K562 (cell line): ENCODE measurements around the gene PREB. TPM values are rescaled to one million over a fixed set of nuclear protein-coding genes. Genes with fewer than 3 reads are reported as not detected.

Source experiments
- CBX1 ChIP-seq: sonication (generic); IDR thresholded peaks from 2 replicates; pipeline ENCODE4 v1.6.1; 2016; ENCODE audit warnings: antibody characterized with exemption, low read depth, mild to moderate bottlenecking
- EP300 ChIP-seq: IDR thresholded peaks from 2 replicates; pipeline ENCODE4 v1.6.1; 2012; ENCODE audit warnings: low read length, improper control_type of control experiment
- EP400 ChIP-seq: fragments of 450-650 bp; IDR thresholded peaks from 2 replicates; pipeline ENCODE4 v1.6.1; 2017; ENCODE audit warnings: antibody characterized with exemption, mild to moderate bottlenecking, moderate library complexity
- FOXJ3 ChIP-seq: sonication (generic); formaldehyde crosslinking; IDR thresholded peaks from 2 replicates; pipeline ENCODE4 v1.4.0; 2020; ENCODE audit warnings: mild to moderate bottlenecking, missing genetic modification reagents
- FOXK2 ChIP-seq, 2 experiments: fragments of 450-650 bp; IDR thresholded peaks in 1 of 2; conservative IDR thresholded peaks in 1 of 2; 2 replicates each; pipeline ENCODE4 v1.6.1; 2016; ENCODE audit warnings: low read depth in 2 of 2, mild to moderate bottlenecking in 1 of 2
- HMG20B ChIP-seq: fragments of 250-450 bp; sonication (Bioruptor Pico); IDR thresholded peaks from 2 replicates; pipeline ENCODE4 v1.5.0; 2021; ENCODE audit warnings: mild to moderate bottlenecking
- HNRNPK ChIP-seq: fragments of 200-400 bp; formaldehyde crosslinking; IDR thresholded peaks from one replicate; pipeline ENCODE4 v1.6.1; 2018; ENCODE audit warnings: mild to moderate bottlenecking, low read depth, low read length; ENCODE audit not compliant: poor library complexity, severe bottlenecking
- HOXB6 ChIP-seq: fragments of 250-450 bp; sonication (Bioruptor Pico); IDR thresholded peaks from 2 replicates; pipeline ENCODE4 v1.5.1; 2022; ENCODE audit warnings: mild to moderate bottlenecking, borderline replicate concordance
- KDM2B ChIP-seq: fragments of 250-450 bp; sonication (Bioruptor Pico); IDR thresholded peaks from 2 replicates; pipeline ENCODE4 v1.8.0; 2021; ENCODE audit warnings: mild to moderate bottlenecking, moderate library complexity
- KDM4B ChIP-seq, 2 experiments: fragments of 450-650 bp in 1 of 2; sonication (generic) in 1 of 2; IDR thresholded peaks; 2 replicates each; pipeline ENCODE4 v1.6.1; 2016 to 2017; ENCODE audit warnings: borderline replicate concordance in 2 of 2, antibody characterized with exemption in 1 of 2, low read depth in 1 of 2, mild to moderate bottlenecking in 1 of 2
- MLLT1 ChIP-seq, 2 experiments: fragments of 450-650 bp; IDR thresholded peaks; 2 replicates each; pipeline ENCODE4 v1.6.1; 2016
- MTA1 ChIP-seq: fragments of 450-650 bp; IDR thresholded peaks from 2 replicates; pipeline ENCODE4 v1.6.1; 2017; ENCODE audit warnings: borderline replicate concordance
- NBN ChIP-seq: fragments of 450-650 bp; IDR thresholded peaks from 2 replicates; pipeline ENCODE4 v1.6.1; 2016; ENCODE audit warnings: low read depth, mild to moderate bottlenecking
- NR2C1 ChIP-seq, 2 experiments: fragments of 450-650 bp; IDR thresholded peaks; 2 replicates each; pipeline ENCODE4 v1.6.1; 2017; ENCODE audit warnings: mild to moderate bottlenecking in 2 of 2, antibody characterized with exemption in 1 of 2, inconsistent platforms in 1 of 2, missing compliant biosample characterization in 1 of 2, missing genetic modification characterization in 1 of 2
- NR3C1 ChIP-seq: sonication (generic); formaldehyde crosslinking; IDR thresholded peaks from 2 replicates; pipeline ENCODE4 v1.8.1; 2022; ENCODE audit warnings: missing genetic modification reagents
- NR4A1 ChIP-seq, 2 experiments: fragments of 250-450 bp in 1 of 2; fragments of 450-650 bp in 1 of 2; sonication (Bioruptor Pico) in 1 of 2; IDR thresholded peaks; 2 replicates each; pipeline versions ENCODE4 v1.4.0 to v1.6.1; 2016 to 2020; ENCODE audit warnings: mild to moderate bottlenecking in 2 of 2, missing compliant biosample characterization in 1 of 2, missing genetic modification characterization in 1 of 2, moderate library complexity in 1 of 2
- PHB ChIP-seq: fragments of 250-450 bp; sonication (Bioruptor Pico); IDR thresholded peaks from 2 replicates; pipeline ENCODE4 v1.5.0; 2021
- RFX5 ChIP-seq: IDR thresholded peaks from 2 replicates; pipeline ENCODE4 v1.6.1; 2011; ENCODE audit warnings: low read depth, mild to moderate bottlenecking, improper control_type of control experiment, low read length
- TRIM28 ChIP-seq: fragments of 450-650 bp; IDR thresholded peaks from 2 replicates; pipeline ENCODE4 v1.6.1; 2017
- ZBTB33 ChIP-seq: sonication (generic); formaldehyde crosslinking; IDR thresholded peaks from 2 replicates; pipeline ENCODE4 v1.8.1; 2023; ENCODE audit warnings: mild to moderate bottlenecking, missing genetic modification reagents
- ZFX ChIP-seq: sonication (generic); formaldehyde crosslinking; IDR thresholded peaks from 2 replicates; pipeline ENCODE4 v1.8.0; 2022; ENCODE audit warnings: mild to moderate bottlenecking, missing genetic modification reagents, moderate library complexity
- ZNF511 ChIP-seq: sonication (generic); formaldehyde crosslinking; IDR thresholded peaks from 2 replicates; pipeline ENCODE4 v1.8.0; 2022; ENCODE audit warnings: mild to moderate bottlenecking, missing genetic modification reagents
- polyA plus RNA-seq, 8 experiments: library from polyadenylated mRNA; depleted of rRNA in 4 of 8; stranded (reverse) in 5 of 8; unstranded in 3 of 8; fragments of >200 nt; fragmentation: Nextera tagmentation in 2 of 8; fragmentation: Illumina TruSeq in 1 of 8; extraction: Ambion mirVana in 2 of 8; extraction: Trizol in 1 of 8; gene quantifications; 2 replicates each; pipeline versions ENCODE4 v1.2.1 to v1.2.3, GENCODE V29; 2011 to 2014; ENCODE audit warnings: inconsistent platforms in 1 of 8, missing spikeins in 1 of 8
- total RNA-seq, 7 experiments: library from RNA; depleted of rRNA in 6 of 7; stranded (reverse); fragments of >200 nt in 6 of 7; fragmentation: Illumina TruSeq in 2 of 7; extraction: Trizol in 2 of 7; gene quantifications; 2 replicates each; pipeline versions ENCODE4 v1.2.1 to v1.2.3, GENCODE V29; 2011 to 2021; ENCODE audit warnings: low replicate concordance in 1 of 7

PREB gene
- total and polyA plus RNA-seq, 9 of the 15 experiments (the other 6 are each of a cell fraction or from before 2014, with no cell fraction given): 35.1 to 84.2 (median 67.2) TPM

GRCh38 chr2:27134781-27135477 is 493 bp upstream of the PREB start (continued):
- no peak for TF ChIP-seq ZNF511 (CRISPR knock-in tag)
- no peak for TF ChIP-seq FOXK2 (conservative IDR thresholded peaks at IDR 0.05 in 1 of 2, IDR thresholded peaks at IDR 0.05 in 1 of 2; ENCODE audit: low read depth in 2 of 2)
- TF ChIP-seq KDM4B (IDR thresholded peaks at IDR 0.05; ENCODE audit: borderline replicate concordance in 2 of 2, low read depth in 1 of 2): no peak
- peak; percentile 54; the same call in 1 of the 2 replicates for TF ChIP-seq ZBTB33 (CRISPR knock-in tag)
- TF ChIP-seq HNRNPK: no peak
- TF ChIP-seq EP400: 0 out of 2 replicates have a peak, but pooled peaks have one; percentile 26
- peak; percentile 56 for TF ChIP-seq NR2C1 (IDR thresholded peaks at IDR 0.05)
- peak; percentile 84 for TF ChIP-seq NR2C1 (tag; IDR thresholded peaks at IDR 0.05)
- TF ChIP-seq KDM2B (CRISPR knock-in tag): no peak
- no peak for TF ChIP-seq RFX5
- no peak for TF ChIP-seq HOXB6 (CRISPR knock-in tag)
- TF ChIP-seq MLLT1 (IDR thresholded peaks at IDR 0.05): peak in 1 of 2 experiments; percentile 85; a peak in 2 of 4 replicates
- TF ChIP-seq ZFX (CRISPR knock-in tag): 0 out of 2 replicates have a peak, but pooled peaks have one; percentile 25
- TF ChIP-seq NR3C1 (CRISPR knock-in tag): no peak
- TF ChIP-seq TRIM28: 0 out of 2 replicates have a peak, but pooled peaks have one; percentile 52
- TF ChIP-seq EP300: no peak
- TF ChIP-seq NR4A1 (CRISPR knock-in tag; IDR thresholded peaks at IDR 0.05): no peak
- TF ChIP-seq NR4A1 (tag; IDR thresholded peaks at IDR 0.05): peak; percentile 39; the same call in 1 of the 2 replicates
- TF ChIP-seq FOXJ3 (CRISPR knock-in tag): no peak
- TF ChIP-seq NBN: no peak
- TF ChIP-seq PHB: no peak
- no peak for TF ChIP-seq MTA1
- no peak for TF ChIP-seq CBX1
- TF ChIP-seq HMG20B (CRISPR knock-in tag): no peak
